Uterus (tissue), 2 donors: ENCODE measurements around the gene PTPRM.

ENCODE experiments used
- CTCF ChIP-seq, 4 experiments: fragments of 200-600 bp in 2 of 4; fragments of 450-650 bp in 2 of 4; sonication (generic) in 2 of 4; IDR thresholded peaks; one replicate each; pipeline ENCODE4 v1.5.1; 2016 to 2019; ENCODE audit warnings: antibody characterized with exemption in 4 of 4, mild to moderate bottlenecking in 2 of 4, moderate library complexity in 1 of 4
- POLR2A ChIP-seq, 2 donors: fragments of 450-650 bp; IDR thresholded peaks; one replicate each; pipeline ENCODE4 v1.6.1; 2016; ENCODE audit warnings: antibody characterized with exemption in 2 of 2, mild to moderate bottlenecking in 1 of 2, moderate library complexity in 1 of 2

GRCh38 chr18:8380926-8381325 lies 813.8 kb downstream of the PTPRM start:
- TF ChIP-seq CTCF (IDR thresholded peaks at IDR 0.05) (no peak), POLR2A (IDR thresholded peaks at IDR 0.05) (no peak)
